GM18907 (cell line): ENCODE data around the gene ANKRD18A.
"Not testable (repeated sequence)": the region's sequence is repeated elsewhere in the genome, so short reads cannot be mapped to it uniquely, and the experiment has no call there.

Experiments
- ATAC-seq: cut with Tn5 transposase; IDR thresholded peaks from one replicate; pipeline ENCODE4 v1.9.1; 2021; ENCODE audit warnings: mild to moderate bottlenecking, moderate library complexity; ENCODE audit not compliant: unreplicated experiment

Gene ANKRD18A

DNA sequence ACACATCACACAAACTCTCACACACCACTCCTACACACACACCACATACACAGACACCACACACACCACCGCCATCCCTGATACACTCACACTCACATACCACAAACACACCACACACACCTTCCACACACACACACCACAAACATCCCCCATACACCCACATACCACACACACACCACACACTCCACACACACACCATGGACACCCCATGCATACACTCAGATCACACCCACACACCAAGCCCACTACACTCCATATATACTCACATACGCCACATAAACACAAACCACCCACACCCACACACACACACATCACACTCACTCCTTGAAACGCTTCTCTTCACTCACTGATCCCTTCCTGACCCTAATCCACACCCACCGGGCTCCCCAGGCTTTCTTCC is 9.1 kb upstream of the ANKRD18A start:
- ATAC-seq = no peak

DNA sequence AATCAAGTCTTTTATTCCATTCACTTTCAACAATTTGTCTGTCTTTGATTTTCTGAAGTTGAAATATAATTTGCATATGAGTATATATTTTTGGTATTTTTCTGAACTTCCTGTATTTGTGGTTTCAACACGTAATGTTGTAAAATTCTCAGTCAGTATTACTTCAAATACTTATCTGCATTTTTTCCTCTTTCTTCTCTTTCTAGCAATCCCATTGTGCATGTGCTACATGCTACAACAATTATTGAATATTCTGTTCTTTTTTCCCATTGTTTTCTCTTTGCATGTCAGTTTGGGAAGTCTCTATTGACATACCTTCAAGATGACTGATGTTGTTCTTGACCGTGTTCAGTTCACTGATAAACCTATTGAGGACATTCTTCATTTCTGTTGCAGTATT is 5.6 kb upstream of the ANKRD18A start:
- no peak for ATAC-seq

DNA sequence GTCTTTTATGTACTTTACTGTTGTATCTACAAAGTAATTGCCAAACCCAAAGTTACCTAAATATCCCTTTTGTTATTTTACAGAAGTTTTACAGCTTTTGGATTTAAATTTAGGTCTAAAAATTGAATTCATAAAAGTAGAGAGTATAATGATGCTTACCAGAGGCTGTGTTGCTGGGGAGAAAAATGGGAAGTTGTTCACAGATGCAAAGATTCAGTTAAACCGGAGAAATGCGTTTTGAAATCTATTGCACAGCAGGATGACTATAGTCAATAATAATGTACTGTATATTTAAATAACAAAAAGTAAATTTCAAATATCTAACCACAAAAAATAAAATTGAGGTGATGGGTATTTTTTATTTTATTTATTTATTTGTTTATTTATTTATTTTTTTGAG is 2.6 kb upstream of the ANKRD18A start:
- ATAC-seq = no peak

DNA sequence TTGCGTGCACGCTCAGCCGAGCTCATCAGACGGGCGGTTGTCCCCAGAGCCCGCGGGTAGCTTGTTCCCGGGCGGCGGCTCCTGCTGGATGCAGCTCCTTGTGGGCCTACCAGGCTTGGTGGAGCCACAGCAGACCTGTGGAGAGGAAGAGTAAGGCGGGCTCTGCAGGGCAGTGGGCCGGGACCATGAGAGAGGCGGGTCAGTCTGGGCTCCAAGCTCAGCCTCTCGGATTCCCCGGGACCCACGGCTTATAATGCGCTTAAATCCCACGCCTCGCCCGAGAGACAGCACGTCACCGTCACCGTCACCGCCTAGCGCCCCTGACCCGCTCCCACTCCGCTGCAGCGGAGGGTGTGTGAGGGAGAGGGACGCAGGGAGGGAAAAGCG is 1.9 kb upstream of the ANKRD18A start:
- ATAC-seq = no peak

DNA sequence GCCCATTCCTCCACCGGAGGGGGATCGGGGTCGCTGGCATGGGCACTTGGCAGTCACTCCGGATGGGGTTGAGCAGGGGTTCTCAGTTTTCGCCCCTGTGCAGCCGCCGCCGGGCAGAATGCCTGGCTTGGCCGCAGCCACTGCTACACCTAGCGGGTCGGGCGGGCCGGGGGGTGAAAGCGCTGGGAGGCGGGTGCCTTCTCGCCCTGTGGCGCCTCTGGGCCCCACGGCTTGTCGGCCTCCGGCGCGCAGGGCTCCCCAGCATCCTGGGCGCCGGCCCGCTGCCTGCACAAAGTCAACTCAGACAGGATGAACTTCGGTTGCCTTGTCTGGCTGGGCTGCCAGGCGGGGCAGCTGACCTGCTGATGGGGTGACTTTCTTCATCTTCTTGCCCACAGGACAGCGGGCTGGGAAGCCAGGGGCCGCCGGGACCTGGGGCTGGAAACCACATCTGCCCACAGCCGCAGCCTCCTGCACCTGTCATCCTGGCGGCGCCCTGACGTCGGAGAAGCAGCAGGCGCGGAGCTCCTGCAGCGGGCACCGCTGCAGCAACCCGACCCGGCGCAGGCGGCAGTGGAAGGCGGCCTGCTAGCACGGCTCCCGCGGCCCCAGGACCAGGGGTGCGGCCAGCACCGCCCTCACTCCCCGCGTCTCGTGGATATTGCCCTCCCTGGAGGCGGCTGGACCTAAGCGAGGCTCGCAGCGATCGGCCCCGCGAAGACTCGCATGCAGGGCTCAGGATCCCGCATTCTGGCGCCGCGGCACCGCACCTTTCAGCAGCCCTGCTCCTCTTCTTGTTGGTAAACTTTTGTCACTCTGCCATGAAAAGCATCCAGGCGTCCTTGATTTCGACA is 1.3 kb upstream of the ANKRD18A start:
- peak; percentile 44 for ATAC-seq

DNA sequence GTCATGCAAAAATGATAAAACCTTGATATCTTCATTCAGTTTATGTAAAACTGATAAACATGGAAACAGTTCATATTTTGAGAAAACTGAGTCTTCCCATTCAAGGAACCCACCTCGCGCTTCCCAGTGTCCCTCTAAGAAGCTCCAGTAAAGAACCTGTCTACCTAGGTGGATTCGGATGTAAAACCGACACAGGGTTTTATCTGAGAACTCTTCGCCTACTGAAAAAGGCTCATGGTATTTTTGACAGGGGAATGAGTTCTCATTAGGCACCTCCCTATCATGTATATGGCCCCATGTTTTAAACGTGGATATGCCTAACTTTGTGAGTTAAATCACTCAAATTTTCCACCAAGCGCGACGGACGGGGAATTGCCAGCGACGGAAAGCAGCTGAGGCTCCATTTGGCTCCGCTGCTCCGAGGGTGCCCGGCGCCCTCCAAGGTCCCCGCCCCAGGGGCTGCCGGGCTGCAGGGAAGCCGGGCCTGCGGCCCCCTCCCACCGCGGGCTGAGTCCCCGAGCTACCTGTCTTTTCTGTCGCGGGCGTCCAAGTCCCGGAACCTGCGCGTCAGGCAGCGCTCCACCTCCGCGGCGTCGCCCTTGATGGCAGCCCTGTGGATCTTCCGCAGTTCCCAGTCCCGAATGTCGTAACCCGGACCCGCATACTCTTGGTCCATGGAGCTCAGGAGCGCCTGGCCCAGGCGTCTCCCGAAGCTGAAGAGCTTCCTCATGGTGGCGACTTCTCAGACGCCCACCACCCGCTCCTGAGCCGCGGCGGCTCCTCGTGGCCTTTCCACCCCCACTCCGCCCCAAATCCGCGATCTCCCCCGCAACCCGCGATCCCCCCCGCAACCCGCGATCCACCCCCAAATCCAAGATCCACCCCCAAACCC is 594 bp downstream of the ANKRD18A start:
- ATAC-seq = no peak

DNA sequence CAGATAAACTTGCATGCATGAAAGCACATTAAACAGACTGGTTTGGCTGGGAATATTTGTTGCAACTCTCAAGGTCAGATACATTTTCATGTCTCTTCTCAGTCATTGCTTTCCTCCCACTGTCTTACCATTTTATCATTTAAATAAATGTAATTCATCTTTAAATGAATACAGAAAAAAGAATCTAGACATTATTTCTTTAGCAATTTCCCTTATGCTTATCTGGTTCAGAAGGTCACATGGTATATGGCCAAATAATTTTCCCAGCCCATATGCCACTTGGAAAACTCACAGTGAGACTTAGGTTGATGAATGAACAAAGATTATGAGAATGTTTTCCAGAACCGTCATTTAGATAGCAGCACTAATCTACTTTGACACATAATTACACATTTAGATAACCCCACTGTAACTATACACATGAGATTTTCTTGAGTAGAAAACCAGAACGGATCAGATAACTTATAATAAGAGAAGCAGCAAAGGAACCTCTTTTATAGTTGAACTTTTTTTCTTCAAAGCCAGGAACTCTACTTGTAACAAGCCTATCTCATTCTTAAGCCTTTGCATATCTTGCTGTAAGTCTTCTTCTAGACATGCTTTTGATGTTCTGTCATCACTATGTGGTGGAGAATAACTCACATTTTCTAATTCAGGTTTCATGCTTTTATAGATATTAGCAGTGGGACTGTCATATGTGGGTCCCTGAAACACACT is 22.2 kb downstream of the ANKRD18A start:
- not testable (repeated sequence) for ATAC-seq

DNA sequence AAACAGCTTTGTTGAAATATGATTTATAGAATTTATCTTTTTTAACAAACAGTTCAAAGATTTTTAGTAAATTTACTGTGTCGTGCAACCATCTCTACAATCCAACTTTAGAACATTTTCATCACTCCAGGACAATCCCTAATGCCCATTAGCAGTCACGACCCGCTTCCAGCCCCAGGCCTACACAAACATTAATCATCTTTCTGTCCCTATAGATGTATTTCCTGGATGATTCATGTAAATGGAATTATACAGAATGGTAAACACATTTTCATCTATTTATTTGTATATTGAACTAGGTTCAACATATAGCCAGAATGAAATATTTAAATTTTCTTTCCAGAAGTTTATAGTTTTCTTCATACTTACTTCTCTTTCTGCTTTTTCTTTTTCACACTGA is 25.3 kb downstream of the ANKRD18A start:
- ATAC-seq = not testable (repeated sequence)

DNA sequence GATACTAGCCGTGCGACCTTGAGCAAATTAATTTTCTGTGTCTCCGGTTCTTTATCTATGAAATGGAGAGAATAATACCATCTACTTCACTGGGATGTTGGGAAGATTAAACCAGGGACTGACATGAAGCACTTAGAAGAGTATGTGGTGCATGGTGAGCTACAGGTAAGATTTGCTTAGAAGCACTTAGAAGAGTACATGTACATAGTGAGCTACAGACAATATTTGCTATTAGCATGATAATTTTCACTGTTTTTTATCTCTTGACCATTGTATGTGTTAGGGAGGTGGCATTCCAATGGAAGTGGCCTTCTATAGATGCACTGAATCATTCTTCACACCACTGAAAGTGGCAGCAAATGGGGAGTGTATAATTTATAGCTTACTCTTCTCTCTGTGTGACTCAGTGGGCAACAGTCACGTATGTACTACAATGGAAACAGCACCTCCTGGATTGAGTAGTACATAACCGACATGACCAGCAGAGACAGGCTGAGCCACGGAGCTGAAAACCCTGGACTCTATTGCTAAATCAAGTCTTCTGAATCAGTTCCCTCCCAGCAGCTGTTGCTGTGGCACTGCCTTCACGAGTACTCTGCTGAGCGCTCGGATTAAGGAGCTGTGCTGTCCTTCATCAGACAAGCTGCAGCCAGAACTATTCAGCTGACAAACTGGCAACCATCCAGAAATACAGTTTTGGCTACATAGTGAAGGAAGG is 28.9 kb downstream of the ANKRD18A start:
- ATAC-seq = not testable (repeated sequence)

DNA sequence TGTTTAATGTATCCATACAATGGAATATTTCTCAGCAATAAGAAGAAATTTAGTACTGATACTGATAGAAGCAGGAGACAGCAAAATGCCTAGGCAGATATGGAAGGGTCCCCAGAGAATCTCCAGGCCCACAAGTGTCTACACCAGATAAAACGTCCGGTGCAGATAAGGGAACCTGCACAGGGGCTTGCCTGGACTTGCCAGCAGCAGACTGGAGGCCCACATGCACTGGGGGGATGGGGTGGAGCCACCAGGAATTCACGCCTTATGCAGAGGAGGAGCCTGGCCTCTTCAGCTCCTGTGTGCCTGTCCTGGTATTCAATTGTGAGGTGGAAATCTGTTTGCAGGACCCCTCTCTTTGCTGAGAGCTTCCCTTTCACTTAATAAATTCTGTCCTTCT is 36.6 kb downstream of the ANKRD18A start:
- ATAC-seq = not testable (repeated sequence)

DNA sequence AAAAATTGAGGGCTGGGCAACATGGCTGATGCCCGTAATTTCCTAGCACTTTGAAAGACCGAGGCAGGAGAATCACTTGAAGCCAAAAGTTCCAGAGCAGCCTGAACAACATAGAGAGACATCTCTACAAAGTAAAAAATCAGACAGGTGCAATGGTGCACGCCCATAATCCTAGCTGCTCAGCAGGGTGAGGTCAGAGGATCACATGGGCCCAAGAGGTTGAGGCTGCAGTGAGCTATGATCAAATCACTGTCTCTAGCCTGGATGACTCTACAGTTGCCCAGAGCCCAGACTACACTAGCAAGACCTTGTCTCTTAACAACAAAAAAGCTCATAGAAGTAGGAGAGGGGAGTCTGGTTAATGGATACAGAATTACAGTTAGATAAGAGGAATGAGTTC is 40.3 kb downstream of the ANKRD18A start:
- not testable (repeated sequence) for ATAC-seq

DNA sequence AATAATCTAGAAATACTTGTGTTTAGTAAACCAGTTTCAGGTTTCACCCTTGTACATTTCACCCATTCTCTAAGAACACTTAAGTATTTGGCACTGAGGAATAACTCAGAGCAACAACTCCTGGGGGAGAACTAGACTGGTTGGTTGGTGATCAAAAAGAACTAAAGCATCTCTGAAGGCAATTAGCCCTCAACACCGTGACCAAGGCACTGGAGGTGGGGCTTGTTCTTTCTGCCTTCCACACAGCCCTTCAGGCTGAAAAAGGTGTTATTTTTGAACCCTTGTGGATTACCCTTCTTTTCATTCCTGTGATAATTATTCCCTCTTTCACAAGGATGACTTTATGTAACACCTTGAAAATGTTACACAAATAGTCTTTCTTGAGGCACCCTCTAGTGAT is 44.2 kb downstream of the ANKRD18A start:
- ATAC-seq = not testable (repeated sequence)

DNA sequence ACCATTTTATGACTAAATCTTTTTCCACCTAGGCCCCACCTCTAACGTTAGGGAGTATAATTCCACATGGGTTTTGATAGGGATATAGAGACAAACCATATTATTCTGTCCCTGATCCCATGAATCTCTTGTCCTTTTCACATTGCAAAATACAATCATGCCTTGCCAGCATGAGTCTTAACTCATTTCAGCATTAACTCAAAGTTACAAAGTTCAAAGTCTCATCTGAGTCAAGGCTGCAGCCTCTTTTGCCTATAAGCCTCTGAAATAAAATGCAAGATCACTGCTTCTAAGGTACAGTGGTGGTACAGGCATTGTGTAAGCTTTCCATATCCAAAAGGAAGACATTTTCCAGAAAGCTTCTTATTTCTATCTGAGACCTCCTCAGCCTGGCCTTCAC is 54.3 kb downstream of the ANKRD18A start:
- not testable (repeated sequence) for ATAC-seq

DNA sequence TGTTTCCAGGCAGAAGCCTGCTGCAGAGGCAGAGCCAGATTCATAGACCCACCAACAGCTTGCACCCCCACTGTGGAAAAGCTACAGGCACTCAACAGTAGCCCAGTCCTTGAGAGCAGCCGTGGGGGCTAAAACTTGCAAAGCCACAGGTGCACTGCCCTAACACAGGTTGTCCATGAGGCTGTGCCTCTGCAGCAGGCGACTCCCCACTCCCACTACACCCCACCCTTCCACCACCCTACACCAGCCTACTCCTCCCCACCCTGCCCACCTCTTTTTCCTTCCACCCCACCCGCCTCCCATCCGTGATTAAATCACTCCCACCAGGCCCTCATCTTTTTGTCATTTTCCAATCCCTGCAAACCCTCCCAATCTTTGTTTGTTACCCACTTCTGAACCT is 55.2 kb downstream of the ANKRD18A start:
- not testable (repeated sequence) for ATAC-seq

DNA sequence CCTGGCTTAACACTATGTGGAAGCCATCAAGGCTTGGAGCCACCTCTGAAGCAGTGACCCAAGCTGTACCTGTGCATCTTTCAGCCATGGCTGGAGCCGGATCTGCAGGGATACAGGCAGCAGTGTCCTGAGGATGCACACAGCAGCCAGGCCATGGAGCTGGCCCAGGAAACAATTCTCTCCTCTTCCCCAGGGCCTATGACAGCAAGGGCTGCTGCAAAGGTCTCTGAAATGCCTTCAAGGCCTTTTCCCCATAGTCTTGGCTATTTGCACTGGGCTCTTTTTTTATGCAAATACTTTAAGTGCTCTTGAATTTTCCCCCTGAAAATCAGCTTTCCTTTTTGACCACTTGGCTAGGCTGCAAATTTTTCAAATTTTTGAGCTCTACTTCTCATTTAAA is 56.5 kb downstream of the ANKRD18A start:
- not testable (repeated sequence) for ATAC-seq

DNA sequence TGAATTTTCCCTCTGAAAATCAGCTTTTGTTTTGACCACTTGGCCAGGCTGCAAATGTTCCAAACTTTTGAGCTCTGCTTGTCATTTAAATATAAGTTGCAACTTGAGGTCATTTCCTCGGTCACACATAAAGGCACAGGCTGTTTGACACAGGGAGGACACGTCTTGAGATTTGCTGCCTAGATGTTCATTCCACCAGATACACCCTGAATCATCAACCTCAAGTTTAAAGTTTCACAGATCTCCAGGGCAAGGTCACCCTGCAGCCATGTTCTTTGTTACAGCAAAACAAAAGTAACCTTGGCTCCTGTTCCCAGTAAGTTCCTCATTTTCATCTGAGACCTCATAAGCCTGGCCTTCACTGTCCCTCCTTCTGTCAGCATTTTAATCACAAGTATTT is 59.3 kb downstream of the ANKRD18A start:
- ATAC-seq = not testable (repeated sequence)

DNA sequence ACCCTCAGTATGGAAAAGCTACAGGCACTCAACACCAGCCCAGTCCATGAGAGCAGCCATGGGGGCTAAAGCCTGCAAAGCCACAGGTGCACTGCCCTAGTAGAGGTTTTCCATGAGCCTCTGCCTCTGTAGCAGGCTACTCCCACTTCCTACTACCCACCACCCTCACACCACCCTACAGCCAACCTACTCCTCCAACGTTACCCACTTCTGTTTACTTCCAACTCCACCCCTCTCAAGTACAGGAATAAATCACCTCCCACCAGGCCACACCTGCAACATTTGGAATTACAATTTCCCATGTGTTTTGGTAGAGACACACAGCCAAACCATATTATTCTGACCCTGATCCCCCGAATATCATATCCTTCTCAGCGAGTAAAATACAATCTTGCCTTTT is 61.2 kb downstream of the ANKRD18A start:
- not testable (repeated sequence) for ATAC-seq

DNA sequence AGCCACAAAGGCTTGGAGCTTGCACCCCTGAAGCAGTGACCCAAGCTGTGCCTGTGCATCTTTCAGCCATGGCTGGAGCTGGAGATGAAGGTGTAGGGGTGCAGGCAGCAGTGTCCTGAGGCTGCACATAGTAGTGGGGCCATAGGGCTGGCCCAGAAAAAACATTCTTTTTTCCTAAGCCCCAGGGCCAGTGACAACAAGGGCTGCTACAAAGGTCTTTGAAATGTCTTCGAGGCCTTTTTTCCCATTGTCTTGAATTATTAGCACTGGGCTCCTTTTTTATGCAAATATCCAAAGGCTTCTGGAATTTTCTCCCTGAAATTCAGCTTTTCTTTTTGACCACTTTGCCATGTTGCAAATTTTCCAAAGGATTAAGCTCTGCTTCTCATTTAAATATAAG is 62.6 kb downstream of the ANKRD18A start:
- ATAC-seq = not testable (repeated sequence)

DNA sequence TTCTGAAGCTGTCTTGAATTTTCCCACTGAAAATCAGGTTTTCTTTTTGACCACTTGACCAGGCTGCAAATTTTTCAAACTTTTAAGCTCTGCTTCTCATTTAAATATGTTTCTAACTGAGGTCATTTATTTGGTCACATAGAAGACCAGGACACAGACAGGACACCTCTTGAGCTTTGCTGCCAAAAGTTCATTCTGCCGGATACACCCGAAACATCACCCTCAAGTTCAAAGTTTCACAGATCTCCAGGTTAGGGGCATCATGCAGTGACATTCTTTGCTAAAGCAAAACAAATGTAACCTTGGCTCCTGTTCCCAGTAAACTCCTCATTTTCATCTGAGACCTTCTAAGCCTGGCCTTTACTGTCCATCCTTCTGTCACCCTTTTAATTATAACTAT is 65.4 kb downstream of the ANKRD18A start:
- ATAC-seq = not testable (repeated sequence)

DNA sequence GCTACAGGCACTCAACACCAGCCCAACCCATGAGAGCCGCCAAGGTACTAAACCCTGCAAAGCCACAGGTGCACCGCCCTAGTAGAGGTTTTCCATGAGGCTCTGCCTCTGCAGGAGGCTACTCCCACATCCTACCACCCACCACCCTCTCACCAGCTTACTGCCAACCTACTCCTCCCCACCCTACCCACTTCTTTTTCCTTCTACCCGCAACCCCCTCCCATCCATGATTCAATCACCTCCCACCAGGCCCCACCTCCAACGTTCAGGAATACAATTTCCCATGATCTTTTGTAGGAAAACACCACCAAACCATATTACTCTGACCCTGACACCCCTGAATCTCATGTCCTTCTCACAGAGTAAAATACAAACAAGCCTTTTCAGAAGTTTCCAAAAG is 67.4 kb downstream of the ANKRD18A start:
- not testable (repeated sequence) for ATAC-seq
